ENCODE measurements around the gene PLIN3.
"Not testable (repeated sequence)": the region's sequence is repeated elsewhere in the genome, so short reads cannot be mapped to it uniquely, and the experiment has no call there.

PLIN3 gene

GRCh38 chr19:4814625-4815425, 52.6 kb downstream of the PLIN3 start:
- no peak overlapping the region for H3K4me3 ChIP-seq (ENCODE audit: low read length in 2 of 2)
- no peak overlapping the region for H3K27ac ChIP-seq (ENCODE audit: low read depth in 2 of 2, low read length in 2 of 2)
- H3K36me3 ChIP-seq (ENCODE audit: control insufficient read depth in 2 of 2, insufficient read depth in 2 of 2, low read length in 2 of 2) = peaks cover 21 to 22% of the 10 kb centered on the region in 2 donors
- no peaks in the 10 kb centered on the region for H3K9me3 ChIP-seq (ENCODE audit: control insufficient read depth in 2 of 2, low read length in 2 of 2)
- no peaks in the 10 kb centered on the region for H3K27me3 ChIP-seq (ENCODE audit: control insufficient read depth in 2 of 2, insufficient read depth in 2 of 2, low read length in 2 of 2)
- peaks cover 10 to 14% of the 10 kb centered on the region in 2 donors for H3K4me1 ChIP-seq (ENCODE audit: control insufficient read depth in 2 of 2, insufficient read depth in 2 of 2, low read length in 2 of 2)
- no peak overlapping the region for H3K9ac ChIP-seq (ENCODE audit: low read depth in 1 of 2, low read length in 2 of 2)

GRCh38 chr19:4811328-4812131, 55.9 kb downstream of the PLIN3 start:
- H3K36me3 ChIP-seq (ENCODE audit: control insufficient read depth in 2 of 2, insufficient read depth in 2 of 2, low read length in 2 of 2) = peaks cover 0 to under 1% of the 10 kb centered on the region in 2 donors
- H3K4me1 ChIP-seq (ENCODE audit: control insufficient read depth in 2 of 2, insufficient read depth in 2 of 2, low read length in 2 of 2) = peaks cover 10 to 14% of the 10 kb centered on the region in 2 donors
- no peak overlapping the region for H3K27ac ChIP-seq (ENCODE audit: low read depth in 2 of 2, low read length in 2 of 2)
- H3K27me3 ChIP-seq (ENCODE audit: control insufficient read depth in 2 of 2, insufficient read depth in 2 of 2, low read length in 2 of 2) = no peaks in the 10 kb centered on the region
- no peak overlapping the region for H3K9ac ChIP-seq (ENCODE audit: low read depth in 1 of 2, low read length in 2 of 2)
- H3K9me3 ChIP-seq (ENCODE audit: control insufficient read depth in 2 of 2, low read length in 2 of 2) = no peaks in the 10 kb centered on the region
- H3K4me3 ChIP-seq (ENCODE audit: low read length in 2 of 2) = no peak overlapping the region

- H3K9ac ChIP-seq (ENCODE audit: low read depth in 1 of 2, low read length in 2 of 2) = no peak overlapping the region
- no peaks in the 10 kb centered on the region for H3K27me3 ChIP-seq (ENCODE audit: control insufficient read depth in 2 of 2, insufficient read depth in 2 of 2, low read length in 2 of 2)
- no peak overlapping the region for H3K4me3 ChIP-seq (ENCODE audit: low read length in 2 of 2)
- no peaks in the 10 kb centered on the region for H3K36me3 ChIP-seq (ENCODE audit: control insufficient read depth in 2 of 2, insufficient read depth in 2 of 2, low read length in 2 of 2)
- H3K27ac ChIP-seq (ENCODE audit: low read depth in 2 of 2, low read length in 2 of 2) = no peak overlapping the region
- no peaks in the 10 kb centered on the region for H3K9me3 ChIP-seq (ENCODE audit: control insufficient read depth in 2 of 2, low read length in 2 of 2)
- H3K4me1 ChIP-seq (ENCODE audit: control insufficient read depth in 2 of 2, insufficient read depth in 2 of 2, low read length in 2 of 2) = peaks cover 0 to 3% of the 10 kb centered on the region in 2 donors
These were observed 60.3 kb downstream of the PLIN3 start for GRCh38 chr19:4807188-4807587.

GRCh38 chr19:4806384-4806783, 61.1 kb downstream of the PLIN3 start:
- Histone ChIP-seq H3K4me1 (ENCODE audit: control insufficient read depth in 2 of 2, insufficient read depth in 2 of 2, low read length in 2 of 2) (no peaks in the 10 kb centered on the region), H3K27me3 (ENCODE audit: control insufficient read depth in 2 of 2, insufficient read depth in 2 of 2, low read length in 2 of 2) (no peaks in the 10 kb centered on the region), H3K4me3 (ENCODE audit: low read length in 2 of 2) (no peak overlapping the region), H3K9me3 (ENCODE audit: control insufficient read depth in 2 of 2, low read length in 2 of 2) (no peaks in the 10 kb centered on the region), H3K27ac (ENCODE audit: low read depth in 2 of 2, low read length in 2 of 2) (no peak overlapping the region), H3K36me3 (ENCODE audit: control insufficient read depth in 2 of 2, insufficient read depth in 2 of 2, low read length in 2 of 2) (no peaks in the 10 kb centered on the region), H3K9ac (ENCODE audit: low read depth in 1 of 2, low read length in 2 of 2) (no peak overlapping the region)

GRCh38 chr19:4805140-4805539, 62.3 kb downstream of the PLIN3 start:
- not testable (repeated sequence) for H3K27ac ChIP-seq (ENCODE audit: low read depth in 2 of 2, low read length in 2 of 2); H3K9me3 ChIP-seq (ENCODE audit: control insufficient read depth in 2 of 2, low read length in 2 of 2); H3K36me3 ChIP-seq (ENCODE audit: control insufficient read depth in 2 of 2, insufficient read depth in 2 of 2, low read length in 2 of 2); H3K4me1 ChIP-seq (ENCODE audit: control insufficient read depth in 2 of 2, insufficient read depth in 2 of 2, low read length in 2 of 2); H3K4me3 ChIP-seq (ENCODE audit: low read length in 2 of 2); H3K9ac ChIP-seq (ENCODE audit: low read depth in 1 of 2, low read length in 2 of 2); H3K27me3 ChIP-seq (ENCODE audit: control insufficient read depth in 2 of 2, insufficient read depth in 2 of 2, low read length in 2 of 2)

GRCh38 chr19:4803736-4804695, 63.5 kb downstream of the PLIN3 start:
- no peaks in the 10 kb centered on the region for H3K27me3 ChIP-seq (ENCODE audit: control insufficient read depth in 2 of 2, insufficient read depth in 2 of 2, low read length in 2 of 2)
- no peaks in the 10 kb centered on the region for H3K4me1 ChIP-seq (ENCODE audit: control insufficient read depth in 2 of 2, insufficient read depth in 2 of 2, low read length in 2 of 2)
- no peaks in the 10 kb centered on the region for H3K36me3 ChIP-seq (ENCODE audit: control insufficient read depth in 2 of 2, insufficient read depth in 2 of 2, low read length in 2 of 2)
- H3K9ac ChIP-seq (ENCODE audit: low read depth in 1 of 2, low read length in 2 of 2) = no peak overlapping the region
- no peaks in the 10 kb centered on the region for H3K9me3 ChIP-seq (ENCODE audit: control insufficient read depth in 2 of 2, low read length in 2 of 2)
- no peak overlapping the region for H3K27ac ChIP-seq (ENCODE audit: low read depth in 2 of 2, low read length in 2 of 2)
- H3K4me3 ChIP-seq (ENCODE audit: low read length in 2 of 2) = no peak overlapping the region

- Histone ChIP-seq H3K27me3 (ENCODE audit: control insufficient read depth in 2 of 2, insufficient read depth in 2 of 2, low read length in 2 of 2) (no peaks in the 10 kb centered on the region), H3K4me3 (ENCODE audit: low read length in 2 of 2) (no peak overlapping the region), H3K4me1 (ENCODE audit: control insufficient read depth in 2 of 2, insufficient read depth in 2 of 2, low read length in 2 of 2) (no peaks in the 10 kb centered on the region), H3K27ac (ENCODE audit: low read depth in 2 of 2, low read length in 2 of 2) (no peak overlapping the region), H3K9me3 (ENCODE audit: control insufficient read depth in 2 of 2, low read length in 2 of 2) (no peaks in the 10 kb centered on the region), H3K36me3 (ENCODE audit: control insufficient read depth in 2 of 2, insufficient read depth in 2 of 2, low read length in 2 of 2) (peaks cover 0 to 5% of the 10 kb centered on the region in 2 donors), H3K9ac (ENCODE audit: low read depth in 1 of 2, low read length in 2 of 2) (no peak overlapping the region)
These were observed 64.8 kb downstream of the PLIN3 start for GRCh38 chr19:4802711-4803110.

- no peak overlapping the region for H3K4me3 ChIP-seq (ENCODE audit: low read length in 2 of 2)
- no peaks in the 10 kb centered on the region for H3K4me1 ChIP-seq (ENCODE audit: control insufficient read depth in 2 of 2, insufficient read depth in 2 of 2, low read length in 2 of 2)
- no peak overlapping the region for H3K9ac ChIP-seq (ENCODE audit: low read depth in 1 of 2, low read length in 2 of 2)
- no peaks in the 10 kb centered on the region for H3K27me3 ChIP-seq (ENCODE audit: control insufficient read depth in 2 of 2, insufficient read depth in 2 of 2, low read length in 2 of 2)
- H3K36me3 ChIP-seq (ENCODE audit: control insufficient read depth in 2 of 2, insufficient read depth in 2 of 2, low read length in 2 of 2) = peaks cover 4 to 17% of the 10 kb centered on the region in 2 donors
- no peak overlapping the region for H3K27ac ChIP-seq (ENCODE audit: low read depth in 2 of 2, low read length in 2 of 2)
- H3K9me3 ChIP-seq (ENCODE audit: control insufficient read depth in 2 of 2, low read length in 2 of 2) = no peaks in the 10 kb centered on the region
These were observed 66.3 kb downstream of the PLIN3 start for GRCh38 chr19:4801085-4801619.

- H3K27me3 ChIP-seq (ENCODE audit: control insufficient read depth in 2 of 2, insufficient read depth in 2 of 2, low read length in 2 of 2) = no peaks in the 10 kb centered on the region
- H3K36me3 ChIP-seq (ENCODE audit: control insufficient read depth in 2 of 2, insufficient read depth in 2 of 2, low read length in 2 of 2) = peaks cover 4 to 17% of the 10 kb centered on the region in 2 donors
- no peak overlapping the region for H3K9ac ChIP-seq (ENCODE audit: low read depth in 1 of 2, low read length in 2 of 2)
- no peak overlapping the region for H3K4me3 ChIP-seq (ENCODE audit: low read length in 2 of 2)
- no peak overlapping the region for H3K27ac ChIP-seq (ENCODE audit: low read depth in 2 of 2, low read length in 2 of 2)
- H3K4me1 ChIP-seq (ENCODE audit: control insufficient read depth in 2 of 2, insufficient read depth in 2 of 2, low read length in 2 of 2) = no peaks in the 10 kb centered on the region
- H3K9me3 ChIP-seq (ENCODE audit: control insufficient read depth in 2 of 2, low read length in 2 of 2) = no peaks in the 10 kb centered on the region
These were observed 66.8 kb downstream of the PLIN3 start for GRCh38 chr19:4800591-4801081.
